HCT116 (cell line): Measurements from ENCODE around the gene HEG1. TPM values are rescaled to one million over a fixed set of nuclear protein-coding genes. Genes with fewer than 3 reads are reported as not detected.

ENCODE experiments used
- ATAC-seq: fragments of 200-7000 bp; cut with Tn5 transposase; 2 replicates; pipeline ENCODE4 v1.9.1; 2020; ENCODE audit warnings: mild to moderate bottlenecking, moderate library complexity
- BruUV-seq: library from RNA; stranded (reverse); fragments of 400-500 nt; replicated peaks from 2 replicates; lab custom pipeline; 2021; lab: Mats Ljungman, UMichigan
- CTCF ChIA-PET: fragments of 300-600 bp; sonication (Branson Sonifier 250); formaldehyde crosslinking; loops from one replicate; lab custom pipeline; 2021; ENCODE audit warnings: antibody characterized with exemption; lab: Charles Lee
- POLR2A ChIA-PET: fragments of 300-600, 350-600 bp; sonication (Branson Sonifier 250); formaldehyde crosslinking; loops from one replicate; lab custom pipeline; 2021; ENCODE audit warnings: antibody characterized with exemption; lab: Charles Lee
- RAD21 ChIA-PET, 2 experiments: fragments of 300-600 bp; sonication (Branson Sonifier 250); formaldehyde crosslinking; loops; one replicate each; lab custom pipeline; 2023; ENCODE audit warnings: low total read pairs in 2 of 2; ENCODE audit not compliant: uncharacterized antibody in 2 of 2, unreplicated experiment in 2 of 2, low non-redundant PET in 1 of 2; lab: Charles Lee
- DNase-seq: peaks from one replicate; pipeline ENCODE4 v3.0.0-alpha.2; 2010; ENCODE audit warnings: low read depth, low spot score
- H2AFZ ChIP-seq: fragments of 200-600 bp; shearing (Covaris generic), sonication (generic); 2 replicates; pipeline ENCODE4 v1.6.1; 2017; ENCODE audit warnings: low read depth, mixed run types, mixed read lengths, antibody characterized with exemption, low read length; ENCODE audit not compliant: poor library complexity, severe bottlenecking
- H3K27ac ChIP-seq: 2 replicates; pipeline ENCODE4 v1.5.1; 2012; ENCODE audit warnings: low read depth, low read length
- H3K27me3 ChIP-seq: fragments of 200-600 bp; sonication (generic); 2 replicates; pipeline ENCODE4 v1.6.1; 2016; ENCODE audit warnings: mixed run types, low read length, mixed read lengths; ENCODE audit not compliant: insufficient read depth
- H3K36me3 ChIP-seq, 2 experiments: fragments of 200-500 bp in 1 of 2; fragments of 200-600 bp in 1 of 2; sonication (Bioruptor generic) in 1 of 2; sonication (generic) in 1 of 2; 2 replicates each; pipeline versions ENCODE4 v1.5.1 to v1.6.1; 2014 to 2016; ENCODE audit warnings: low read length in 2 of 2, inconsistent platforms in 1 of 2, mixed read lengths in 1 of 2, mixed run types in 1 of 2; ENCODE audit not compliant: insufficient read depth in 2 of 2, control insufficient read depth in 1 of 2
- H3K4me1 ChIP-seq, 2 experiments: fragments of 200-600 bp in 1 of 2; sonication (generic) in 1 of 2; 2 replicates each; pipeline versions ENCODE4 v1.5.1 to v1.6.1; 2012 to 2017; ENCODE audit warnings: low read length in 2 of 2, inconsistent platforms in 1 of 2, mild to moderate bottlenecking in 1 of 2, mixed read lengths in 1 of 2, mixed run types in 1 of 2, moderate library complexity in 1 of 2; ENCODE audit not compliant: insufficient read depth in 2 of 2, control insufficient read depth in 1 of 2
- H3K4me2 ChIP-seq: fragments of 200-600 bp; sonication (generic); 2 replicates; pipeline ENCODE4 v1.6.1; 2017; ENCODE audit warnings: mixed run types, low read length, mixed read lengths
- H3K4me3 ChIP-seq, 2 experiments: fragments of 200-600 bp in 1 of 2; sonication (generic) in 1 of 2; replicated peaks in 1 of 2; 2 replicates each; pipeline ENCODE4 v1.5.1; 2011 to 2016; ENCODE audit warnings: low read length in 2 of 2, control low read depth in 1 of 2, low read depth in 1 of 2, mild to moderate bottlenecking in 1 of 2, mixed read lengths in 1 of 2, mixed run types in 1 of 2
- H3K79me2 ChIP-seq: fragments of 200-600 bp; sonication (generic); 2 replicates; pipeline ENCODE4 v1.6.1; 2017; ENCODE audit warnings: mild to moderate bottlenecking, mixed run types, low read length, moderate library complexity, mixed read lengths; ENCODE audit not compliant: insufficient read depth
- H3K9ac ChIP-seq: fragments of 200-600 bp; sonication (generic); 2 replicates; pipeline ENCODE4 v1.6.1; 2016; ENCODE audit warnings: low read length, mixed read lengths
- H3K9me2 ChIP-seq: fragments of 200-600 bp; sonication (generic), shearing (Covaris generic); 2 replicates; pipeline ENCODE4 v1.6.1; 2017; ENCODE audit warnings: mixed run types, mild to moderate bottlenecking, moderate library complexity; ENCODE audit not compliant: insufficient read depth
- H3K9me3 ChIP-seq, 2 experiments: fragments of 200-500 bp in 1 of 2; fragments of 200-600 bp in 1 of 2; sonication (Bioruptor generic) in 1 of 2; sonication (generic) in 1 of 2; 2 replicates each; pipeline ENCODE4 v1.6.1; 2014 to 2017; ENCODE audit warnings: low read length in 2 of 2, mixed read lengths in 2 of 2, inconsistent platforms in 1 of 2, low read depth in 1 of 2, mild to moderate bottlenecking in 1 of 2, mixed run types in 1 of 2, moderate library complexity in 1 of 2; ENCODE audit not compliant: control insufficient read depth in 1 of 2, insufficient read depth in 1 of 2
- H4K20me1 ChIP-seq: fragments of 200-600 bp; sonication (generic), shearing (Covaris generic); 2 replicates; pipeline ENCODE4 v1.6.1; 2017; ENCODE audit warnings: mixed run types, mild to moderate bottlenecking, moderate library complexity; ENCODE audit not compliant: insufficient read depth
- CEBPB ChIP-seq: IDR thresholded peaks from 2 replicates; pipeline ENCODE4 v1.6.1; 2012; ENCODE audit warnings: low read depth
- CTCF ChIP-seq, 3 experiments: fragments of 200-600 bp in 1 of 3; sonication (generic) in 1 of 3; IDR thresholded peaks in 2 of 3; conservative IDR thresholded peaks in 1 of 3; 2 replicates each; pipeline ENCODE4 v1.5.1; 2012 to 2017; ENCODE audit warnings: low read depth in 2 of 3, low read length in 2 of 3, antibody characterized with exemption in 1 of 3, borderline replicate concordance in 1 of 3, control low read depth in 1 of 3, mild to moderate bottlenecking in 1 of 3, mixed read lengths in 1 of 3, mixed run types in 1 of 3, moderate library complexity in 1 of 3; ENCODE audit not compliant: insufficient read depth in 1 of 3
- EZH2 ChIP-seq: fragments of 200-600 bp; sonication (generic); IDR thresholded peaks from 2 replicates; pipeline ENCODE4 v1.6.1; 2017; ENCODE audit warnings: antibody characterized with exemption, mixed run types
- JUND ChIP-seq: IDR thresholded peaks from 2 replicates; pipeline ENCODE4 v1.6.1; 2012
- RAD21 ChIP-seq: IDR thresholded peaks from 2 replicates; pipeline ENCODE4 v1.6.1; 2012; ENCODE audit warnings: low read depth, mild to moderate bottlenecking
- SP1 ChIP-seq: IDR thresholded peaks from 2 replicates; pipeline ENCODE4 v1.6.1; 2012; ENCODE audit warnings: low read depth
- TCF7L2 ChIP-seq: IDR thresholded peaks from 2 replicates; pipeline ENCODE4 v1.7.0; 2011; ENCODE audit warnings: borderline replicate concordance, inconsistent platforms; ENCODE audit not compliant: insufficient read depth, insufficient read length; ENCODE audit errors: extremely low read depth
- intact Hi-C: fragments of 100-400 bp; cut with micrococcal nuclease; formaldehyde crosslinking; loops from 2 replicates; pipeline ENCODE4 v1.10.0; 2022
- total RNA-seq: library from RNA; stranded (reverse); gene quantifications from one replicate; pipeline ENCODE4 v1.2.1, GENCODE V29; 2021; ENCODE audit not compliant: unreplicated experiment
- TF ChIP-seq, protein P1 (sequence below): IDR thresholded peaks from 2 replicates; pipeline ENCODE4 v1.6.1; 2012; ENCODE audit warnings: low read depth
- TF ChIP-seq, protein P2 (sequence below): IDR thresholded peaks from 2 replicates; pipeline ENCODE4 v1.6.1; 2012

HEG1 gene
- total RNA-seq, 1 experiment from 2014 or later = 2.6 TPM

- no peaks in the 10 kb centered on the region for H4K20me1 ChIP-seq
- H2AFZ ChIP-seq = peak overlapping the region; percentile 39
- intact Hi-C loops = no loop called here
- H3K4me1 ChIP-seq = peaks cover 12 to 31% of the 10 kb centered on the region in 2 experiments; a peak in 3 of 4 replicates
- peaks cover 5% of the 10 kb centered on the region; the same call in 1 of the 2 replicates for H3K27me3 ChIP-seq
- H3K79me2 ChIP-seq = no peaks in the 10 kb centered on the region
- TF ChIP-seq EZH2 (no peak), RAD21 (no peak), JUND (no peak), SP1 (no peak), CEBPB (no peak), TCF7L2 (no peak), CTCF (IDR thresholded peaks at IDR 0.05 in 2 of 3, conservative IDR thresholded peaks at IDR 0.05 in 1 of 3; ENCODE audit: borderline replicate concordance in 1 of 3, insufficient read depth in 1 of 3, low read depth in 2 of 3, low read length in 2 of 3) (no peak)
- TF ChIP-seq, protein P1, sequence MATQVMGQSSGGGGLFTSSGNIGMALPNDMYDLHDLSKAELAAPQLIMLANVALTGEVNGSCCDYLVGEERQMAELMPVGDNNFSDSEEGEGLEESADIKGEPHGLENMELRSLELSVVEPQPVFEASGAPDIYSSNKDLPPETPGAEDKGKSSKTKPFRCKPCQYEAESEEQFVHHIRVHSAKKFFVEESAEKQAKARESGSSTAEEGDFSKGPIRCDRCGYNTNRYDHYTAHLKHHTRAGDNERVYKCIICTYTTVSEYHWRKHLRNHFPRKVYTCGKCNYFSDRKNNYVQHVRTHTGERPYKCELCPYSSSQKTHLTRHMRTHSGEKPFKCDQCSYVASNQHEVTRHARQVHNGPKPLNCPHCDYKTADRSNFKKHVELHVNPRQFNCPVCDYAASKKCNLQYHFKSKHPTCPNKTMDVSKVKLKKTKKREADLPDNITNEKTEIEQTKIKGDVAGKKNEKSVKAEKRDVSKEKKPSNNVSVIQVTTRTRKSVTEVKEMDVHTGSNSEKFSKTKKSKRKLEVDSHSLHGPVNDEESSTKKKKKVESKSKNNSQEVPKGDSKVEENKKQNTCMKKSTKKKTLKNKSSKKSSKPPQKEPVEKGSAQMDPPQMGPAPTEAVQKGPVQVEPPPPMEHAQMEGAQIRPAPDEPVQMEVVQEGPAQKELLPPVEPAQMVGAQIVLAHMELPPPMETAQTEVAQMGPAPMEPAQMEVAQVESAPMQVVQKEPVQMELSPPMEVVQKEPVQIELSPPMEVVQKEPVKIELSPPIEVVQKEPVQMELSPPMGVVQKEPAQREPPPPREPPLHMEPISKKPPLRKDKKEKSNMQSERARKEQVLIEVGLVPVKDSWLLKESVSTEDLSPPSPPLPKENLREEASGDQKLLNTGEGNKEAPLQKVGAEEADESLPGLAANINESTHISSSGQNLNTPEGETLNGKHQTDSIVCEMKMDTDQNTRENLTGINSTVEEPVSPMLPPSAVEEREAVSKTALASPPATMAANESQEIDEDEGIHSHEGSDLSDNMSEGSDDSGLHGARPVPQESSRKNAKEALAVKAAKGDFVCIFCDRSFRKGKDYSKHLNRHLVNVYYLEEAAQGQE = no peak
- TF ChIP-seq, protein P2, sequence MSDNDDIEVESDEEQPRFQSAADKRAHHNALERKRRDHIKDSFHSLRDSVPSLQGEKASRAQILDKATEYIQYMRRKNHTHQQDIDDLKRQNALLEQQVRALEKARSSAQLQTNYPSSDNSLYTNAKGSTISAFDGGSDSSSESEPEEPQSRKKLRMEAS = no peak
- CTCF ChIA-PET = no interaction called here
- RAD21 ChIA-PET = no interaction called here
- no peak overlapping the region for H3K27ac ChIP-seq
- ATAC-seq (no peak), DNase-seq (no peak)
- TSS peak; percentile 45 for BruUV-seq
- no peaks in the 10 kb centered on the region for H3K36me3 ChIP-seq
- H3K9me2 ChIP-seq = no peaks in the 10 kb centered on the region
- peak overlapping the region; percentile 75 for H3K4me2 ChIP-seq
- no peaks in the 10 kb centered on the region for H3K9me3 ChIP-seq
- H3K9ac ChIP-seq = no peak overlapping the region
- POLR2A ChIA-PET = no interaction called here
- peak overlapping the region; percentile 22 to 51 for H3K4me3 ChIP-seq
Observed at GRCh38 chr3:125054449-125055329, 1.1 kb downstream of the HEG1 start.
